Effector memory CD8-positive, alpha-beta T cell (primary cell): ENCODE results near the gene GAS5.

Experiments used
- ATAC-seq: fragments of 150-1000 bp; cut with Tn5 transposase; replicated peaks from 2 replicates; pipeline ENCODE4 v1.10.0; 2021; ENCODE audit warnings: mild to moderate bottlenecking, moderate library complexity
- DNase-seq, 3 experiments: peaks; one replicate each; pipeline ENCODE4 v3.0.0; 2021
- H3K27ac Mint-ChIP-seq, 2 donors: one replicate each; pipeline ENCODE4 v1.8.0; 2022; ENCODE audit warnings: mild to moderate bottlenecking in 2 of 2, mixed read lengths in 2 of 2, moderate library complexity in 2 of 2
- H3K27me3 Mint-ChIP-seq, 2 donors: one replicate each; pipeline ENCODE4 v1.8.0; 2022; ENCODE audit warnings: mixed read lengths in 2 of 2
- H3K36me3 Mint-ChIP-seq: one replicate; pipeline ENCODE4 v1.8.0; 2022; ENCODE audit warnings: mild to moderate bottlenecking, moderate library complexity, mixed read lengths; ENCODE audit not compliant: insufficient read depth
- H3K4me1 Mint-ChIP-seq, 2 donors: one replicate each; pipeline ENCODE4 v1.8.0; 2022; ENCODE audit warnings: low read depth in 2 of 2, mixed read lengths in 2 of 2
- H3K4me3 Mint-ChIP-seq, 2 donors: one replicate each; pipeline ENCODE4 v1.8.0; 2022; ENCODE audit warnings: mild to moderate bottlenecking in 2 of 2, mixed read lengths in 2 of 2, moderate library complexity in 2 of 2
- H3K9me3 Mint-ChIP-seq, 2 donors: one replicate each; pipeline ENCODE4 v1.8.0; 2022; ENCODE audit warnings: mixed read lengths in 2 of 2

Gene GAS5

DNA sequence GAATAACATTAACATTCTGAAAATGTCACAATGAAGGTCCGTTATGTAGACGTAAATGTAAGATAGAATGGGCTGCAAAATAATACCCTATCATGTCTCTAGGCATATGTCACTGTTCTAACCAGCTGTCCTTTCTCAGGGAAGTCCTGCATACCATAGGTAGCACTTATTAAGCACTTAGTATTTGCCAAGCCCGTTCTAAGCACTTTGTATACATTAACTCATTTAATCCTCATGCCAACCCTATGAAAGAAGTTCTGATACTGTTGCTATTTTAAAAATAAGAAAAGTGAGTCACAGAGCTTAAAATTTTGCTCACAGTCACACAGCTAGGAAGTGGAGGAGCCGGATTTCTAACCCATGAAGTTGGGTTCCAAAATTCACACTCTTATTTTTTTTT, 15.7 kb downstream of the GAS5 start:
- H3K9me3 Mint-ChIP-seq: no peaks in the 10 kb centered on the region
- ATAC-seq: no peak

DNA sequence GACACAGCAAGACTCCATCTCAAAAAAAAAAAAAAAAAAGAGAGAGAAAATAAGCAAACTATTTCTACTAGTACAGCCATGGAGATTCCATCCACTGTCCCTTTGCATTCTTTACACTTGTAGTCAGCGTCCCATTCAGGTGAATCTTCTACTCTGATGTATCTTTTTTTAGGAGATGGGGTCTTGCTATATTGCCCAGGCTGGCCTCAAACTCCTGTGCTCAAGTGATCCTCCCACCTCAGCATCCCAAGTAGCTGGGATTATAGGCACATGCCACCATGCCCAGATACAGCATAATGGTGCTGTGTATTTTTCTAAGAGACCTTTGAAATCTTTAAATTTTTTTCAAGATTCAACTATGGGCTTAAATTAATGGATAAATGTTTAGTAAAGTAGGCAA, 35.0 kb downstream of the GAS5 start:
- no peak for ATAC-seq
- no peaks in the 10 kb centered on the region for H3K27me3 Mint-ChIP-seq
- DNase-seq: no peak
- H3K4me1 Mint-ChIP-seq: peaks cover 0 to 4% of the 10 kb centered on the region in 2 donors
- H3K9me3 Mint-ChIP-seq: no peaks in the 10 kb centered on the region
- peaks cover 68% of the 10 kb centered on the region for H3K36me3 Mint-ChIP-seq
- no peak overlapping the region for H3K27ac Mint-ChIP-seq
- no peak overlapping the region for H3K4me3 Mint-ChIP-seq

More for the DNA sequence above, 15.7 kb downstream of the GAS5 start:
- Mint-ChIP-seq H3K27me3 (no peaks in the 10 kb centered on the region), H3K36me3 (peaks cover 57% of the 10 kb centered on the region), H3K4me1 (no peaks in the 10 kb centered on the region), H3K4me3 (no peak overlapping the region), H3K27ac (no peak overlapping the region)
- no peak for DNase-seq

DNA sequence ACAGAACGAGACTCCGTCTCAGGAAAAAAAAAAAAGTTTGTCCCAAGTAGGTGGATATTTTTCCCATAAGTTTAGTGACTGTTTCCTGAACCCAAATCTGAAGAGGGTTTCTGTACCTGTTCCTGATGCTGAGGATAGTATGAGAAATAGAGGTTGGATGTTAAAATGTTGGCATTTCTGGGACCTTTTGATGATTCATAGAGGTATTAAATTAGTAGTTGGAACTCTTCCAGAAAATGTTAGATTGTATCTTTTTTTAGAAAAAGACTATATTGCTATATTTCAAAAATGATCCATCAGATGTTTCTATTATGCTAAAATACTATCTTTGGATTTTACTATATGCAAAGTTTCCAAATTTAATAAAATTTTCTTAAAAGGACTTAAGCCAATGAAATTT, 40.2 kb downstream of the GAS5 start:
- no peak overlapping the region for H3K27ac Mint-ChIP-seq
- ATAC-seq (no peak), DNase-seq (no peak)
- H3K36me3 Mint-ChIP-seq: peaks cover 41% of the 10 kb centered on the region
- H3K27me3 Mint-ChIP-seq: no peaks in the 10 kb centered on the region
- H3K4me3 Mint-ChIP-seq: no peak overlapping the region
- H3K9me3 Mint-ChIP-seq: no peaks in the 10 kb centered on the region
- H3K4me1 Mint-ChIP-seq: peaks cover 20 to 31% of the 10 kb centered on the region in 2 donors

DNA sequence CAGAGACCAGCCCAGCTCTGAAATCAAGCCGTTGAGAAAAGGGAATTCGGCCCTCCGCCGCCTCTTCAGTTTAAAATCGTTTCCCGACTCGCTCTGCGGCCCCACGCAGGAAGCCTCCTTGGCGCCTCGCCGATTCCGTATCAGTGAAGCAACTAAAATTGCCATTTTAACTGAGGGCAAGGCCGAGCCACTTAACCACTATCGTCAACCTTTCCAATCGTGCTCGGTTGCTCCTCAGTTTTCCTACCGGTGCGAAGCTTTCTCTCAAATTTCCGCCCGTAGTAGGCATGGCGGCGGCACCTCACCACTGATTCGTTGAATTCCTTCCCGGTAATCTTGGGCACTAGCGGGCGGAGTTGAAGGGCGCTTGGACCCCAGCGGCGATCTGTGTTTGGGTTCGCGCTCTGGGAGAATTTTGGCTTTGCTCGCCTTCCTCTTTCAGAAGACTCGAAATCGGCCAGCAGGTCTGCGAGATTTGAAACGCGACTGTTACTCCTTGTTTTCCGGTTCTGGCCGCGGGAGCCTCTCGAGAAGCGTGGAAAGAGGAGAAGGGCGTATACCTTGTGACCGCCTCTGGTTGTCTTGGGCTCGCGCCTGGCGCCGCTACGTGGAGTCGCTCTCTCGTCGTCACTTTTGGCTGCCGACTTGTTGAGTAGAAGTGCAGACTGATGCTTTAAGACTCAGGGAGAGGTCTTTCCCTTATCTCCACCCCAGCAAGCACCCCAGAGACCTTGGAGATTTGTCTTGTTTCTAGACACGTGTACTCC, 43.3 kb downstream of the GAS5 start, which contains the start of the genes CENPL and DARS2:
TSS of gene CENPL (minus strand) at position 569 of the 767 bp plus-strand sequence. CDS start 13,584 bp downstream, outside the sequence.
TSS of gene DARS2 (plus strand) at position 359 of the 767 bp plus-strand sequence. CDS start 557 bp downstream, outside the sequence.
- ATAC-seq (peak; percentile 85), DNase-seq (peak; percentile 86 to 90 (median 87))
- peaks cover 30 to 44% of the 10 kb centered on the region in 2 donors for H3K4me1 Mint-ChIP-seq

DNA sequence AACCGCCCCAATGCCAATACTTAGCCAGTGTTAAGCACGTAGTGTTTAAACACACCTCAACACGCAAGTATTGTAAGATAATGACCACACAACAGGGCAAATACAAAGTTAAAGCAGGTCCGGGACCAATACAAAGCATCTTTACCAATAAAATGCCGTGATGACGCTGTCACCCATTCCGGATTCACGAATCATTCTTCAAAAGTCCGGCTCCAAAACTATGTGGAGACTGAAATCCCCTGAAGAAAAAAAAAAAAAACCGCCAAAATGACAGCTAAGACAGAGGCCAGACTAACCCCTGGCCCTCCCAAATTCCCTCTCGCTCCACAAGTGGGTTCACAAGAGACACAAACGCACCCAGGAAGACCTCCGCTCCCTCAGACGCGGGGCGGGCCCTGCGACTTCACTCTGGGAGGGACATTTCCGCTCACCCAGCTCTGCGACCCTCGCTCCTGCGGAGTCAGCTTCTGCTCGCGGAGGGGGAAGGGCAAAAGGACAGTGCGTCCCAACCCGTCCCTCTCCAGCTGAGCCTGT, 43.9 kb downstream of the GAS5 start:
- H3K27ac Mint-ChIP-seq: peak overlapping the region; percentile 93 to 96
- H3K4me3 Mint-ChIP-seq: peak overlapping the region; percentile 97 to 100
- ATAC-seq (peak; percentile 9), DNase-seq (no peak)
- H3K9me3 Mint-ChIP-seq: no peaks in the 10 kb centered on the region
- H3K4me1 Mint-ChIP-seq: peaks cover 30 to 41% of the 10 kb centered on the region in 2 donors
- no peaks in the 10 kb centered on the region for H3K27me3 Mint-ChIP-seq
- H3K36me3 Mint-ChIP-seq: peaks cover 18% of the 10 kb centered on the region

More for the DNA sequence above, 43.3 kb downstream of the GAS5 start, which contains the start of the genes CENPL and DARS2:
- peak within 1 kb of the TSS; percentile 97 to 100 for H3K4me3 Mint-ChIP-seq
- peak within 1 kb of the TSS; percentile 93 to 96 for H3K27ac Mint-ChIP-seq
- peaks cover 21% of the 10 kb centered on the region for H3K36me3 Mint-ChIP-seq
- H3K27me3 Mint-ChIP-seq: no peaks in the 10 kb centered on the region
- no peaks in the 10 kb centered on the region for H3K9me3 Mint-ChIP-seq

DNA sequence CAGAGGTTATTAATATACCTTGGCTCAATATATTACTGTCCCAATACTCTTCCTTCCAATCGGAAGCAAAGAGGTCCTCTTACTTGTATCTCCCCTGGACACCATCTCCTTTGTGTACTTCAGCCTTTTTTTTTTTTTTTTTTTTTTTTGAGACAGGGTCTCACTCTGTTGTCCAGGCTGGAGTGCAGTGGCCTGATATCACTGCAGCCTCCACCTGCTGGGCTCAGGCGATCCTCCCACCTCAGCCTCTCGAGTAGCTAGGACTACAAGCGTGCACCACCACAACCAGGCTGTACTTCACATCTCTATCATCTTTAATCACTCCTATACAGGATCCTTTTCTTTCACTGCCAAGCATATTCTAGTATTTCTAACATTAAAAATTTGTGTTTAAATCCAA, 46.1 kb downstream of the GAS5 start:
- Mint-ChIP-seq H3K36me3 (peaks cover 16% of the 10 kb centered on the region), H3K4me1 (peaks cover 30 to 40% of the 10 kb centered on the region in 2 donors), H3K27me3 (no peaks in the 10 kb centered on the region), H3K9me3 (no peaks in the 10 kb centered on the region), H3K27ac (no peak overlapping the region), H3K4me3 (no peak overlapping the region)
- ATAC-seq (no peak), DNase-seq (no peak)

DNA sequence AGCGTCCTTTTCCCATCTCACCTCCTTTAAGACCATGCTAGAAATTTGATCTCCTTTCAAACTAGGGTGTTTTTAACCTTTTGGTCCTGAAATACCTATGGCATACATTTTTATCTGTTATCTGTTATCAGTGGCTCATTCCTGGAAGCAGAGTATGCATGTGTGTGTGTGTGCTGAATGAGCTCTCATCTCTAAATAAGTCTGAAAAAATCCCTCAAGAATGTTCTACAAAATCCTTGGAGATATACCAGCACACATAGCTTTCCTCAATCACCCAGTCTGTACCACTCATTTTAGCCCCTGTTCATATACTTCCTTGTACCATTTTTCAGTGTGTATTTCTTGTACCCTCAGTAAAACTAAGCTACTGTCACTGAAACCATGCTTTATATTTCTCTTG, 49.3 kb downstream of the GAS5 start:
- Mint-ChIP-seq H3K27ac (no peak overlapping the region), H3K9me3 (no peaks in the 10 kb centered on the region), H3K36me3 (peaks cover 2% of the 10 kb centered on the region), H3K4me1 (peaks cover 33 to 37% of the 10 kb centered on the region in 2 donors), H3K27me3 (no peaks in the 10 kb centered on the region), H3K4me3 (no peak overlapping the region)
- DNase-seq (no peak), ATAC-seq (no peak)
